ENCODE measurements around the gene TFIP11.

GRCh38 chr22:26489447-26490036 is 22.7 kb downstream of the TFIP11 start:
- no peak for TF ChIP-seq CTCF (IDR thresholded peaks at IDR 0.05; ENCODE audit: low read depth, low read length)
- TF ChIP-seq EZH2phosphoT487 (IDR thresholded peaks at IDR 0.05; ENCODE audit: low read depth), result no peak

All from OCI-LY3 (cell line).